H7 (cell line): ENCODE measurements around the gene IGF1R. TPM values are rescaled to one million over a fixed set of nuclear protein-coding genes. Genes with fewer than 3 reads are reported as not detected.
"Not testable (repeated sequence)": the region's sequence is repeated elsewhere in the genome, so short reads cannot be mapped to it uniquely, and the experiment has no call there.

ENCODE experiments used
- DNase-seq: peaks from one replicate; pipeline ENCODE4 v3.0.0; 2012
- H3K27me3 ChIP-seq: 2 replicates; pipeline ENCODE4 v1.6.0; 2011; ENCODE audit warnings: mild to moderate bottlenecking, low read length; ENCODE audit not compliant: control insufficient read depth, insufficient read depth
- H3K36me3 ChIP-seq: replicated peaks from 2 replicates; pipeline ENCODE4 v1.5.1; 2011; ENCODE audit warnings: low read length; ENCODE audit not compliant: control insufficient read depth, insufficient read depth
- H3K4me3 ChIP-seq: 2 replicates; pipeline ENCODE4 v1.5.1; 2011; ENCODE audit warnings: low read depth, mild to moderate bottlenecking, control low read depth, low read length, moderate library complexity; ENCODE audit not compliant: insufficient read depth
- total RNA-seq: library from RNA; depleted of rRNA; stranded (reverse); fragments of >200 nt; shearing (Covaris generic); gene quantifications from 2 replicates; pipeline ENCODE4 v1.2.3, GENCODE V29; 2014

The IGF1R gene
- total RNA-seq, 1 experiment from 2014 or later = 33.0 TPM

DNA sequence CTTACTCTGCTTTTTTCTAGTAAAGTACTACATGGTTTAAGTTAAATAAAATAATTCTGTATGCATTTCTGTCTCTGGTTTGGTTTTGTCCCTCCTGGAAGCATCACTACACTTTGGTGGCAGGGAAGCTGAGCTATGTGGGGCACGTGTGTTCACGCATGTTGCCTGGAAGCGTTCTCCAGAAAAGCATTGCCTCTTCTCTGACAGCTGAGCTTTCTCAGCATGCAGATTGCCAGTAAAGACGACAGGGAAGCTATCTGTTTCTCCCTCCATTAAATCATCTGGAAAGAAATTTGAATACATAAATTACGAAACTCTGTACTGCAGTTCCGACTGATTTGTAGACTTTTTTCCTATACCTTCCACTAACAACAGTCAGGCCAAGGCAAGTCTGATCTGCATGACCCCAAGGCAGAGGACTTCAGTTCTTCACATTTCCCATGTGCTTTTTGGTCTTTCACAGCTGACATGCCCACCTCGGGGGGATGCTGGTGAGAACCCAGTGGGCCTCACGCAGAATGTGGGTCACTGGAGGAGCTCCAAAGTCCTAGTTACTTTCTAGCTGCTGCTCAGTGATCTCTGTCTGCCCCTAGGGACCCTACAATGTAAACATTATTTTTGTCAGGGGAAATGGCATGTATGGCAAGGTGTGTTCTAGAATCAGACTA is 316.3 kb downstream of the IGF1R start:
- no peak for DNase-seq

DNA sequence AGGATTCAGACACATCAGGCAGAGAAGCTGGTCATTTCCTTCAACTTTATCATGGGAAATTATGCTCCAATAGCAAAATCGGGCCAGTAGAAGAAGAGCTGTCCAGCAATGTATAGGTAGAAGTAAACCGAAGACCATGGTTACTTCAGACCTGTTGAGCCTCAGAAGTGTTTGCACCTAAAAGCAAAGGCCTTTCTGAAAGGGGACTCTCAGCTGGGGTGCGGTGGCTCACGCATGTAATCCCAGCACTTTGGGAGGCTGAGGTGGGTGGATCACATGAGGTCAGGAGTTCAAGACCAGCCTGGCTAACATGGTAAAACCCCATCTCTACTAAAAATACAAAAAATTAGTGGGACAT is 316.8 kb downstream of the IGF1R start:
- not testable (repeated sequence) for H3K27me3 ChIP-seq, DNase-seq, H3K4me3 ChIP-seq
- peaks cover 19% of the 10 kb centered on the region for H3K36me3 ChIP-seq

More for the DNA sequence above, 316.3 kb downstream of the IGF1R start:
- Histone ChIP-seq H3K36me3 (peaks cover 22% of the 10 kb centered on the region), H3K27me3 (no peaks in the 10 kb centered on the region), H3K4me3 (no peak overlapping the region)

DNA sequence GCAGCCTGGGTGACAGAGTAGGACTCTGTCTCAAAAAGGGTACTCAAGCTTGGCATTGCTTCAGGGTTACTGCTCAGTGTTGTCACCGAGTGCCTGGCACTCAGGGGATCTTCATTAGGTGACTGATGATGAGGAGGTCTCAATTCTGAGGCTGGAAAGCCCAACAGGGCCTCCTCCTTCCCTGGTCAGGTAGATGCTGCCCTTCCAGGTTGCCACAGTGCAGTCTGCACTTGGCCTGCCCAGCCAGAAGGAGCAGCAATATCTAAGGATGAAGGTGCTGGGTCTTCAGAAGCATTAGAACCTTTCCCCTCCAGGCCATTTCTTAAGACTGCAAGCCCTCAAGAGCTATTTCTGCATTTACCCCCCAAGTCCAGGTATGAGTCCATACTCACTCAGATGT is 317.3 kb downstream of the IGF1R start:
- Histone ChIP-seq H3K36me3 (peaks cover 15% of the 10 kb centered on the region), H3K4me3 (no peak overlapping the region), H3K27me3 (no peaks in the 10 kb centered on the region)
- no peak for DNase-seq

DNA sequence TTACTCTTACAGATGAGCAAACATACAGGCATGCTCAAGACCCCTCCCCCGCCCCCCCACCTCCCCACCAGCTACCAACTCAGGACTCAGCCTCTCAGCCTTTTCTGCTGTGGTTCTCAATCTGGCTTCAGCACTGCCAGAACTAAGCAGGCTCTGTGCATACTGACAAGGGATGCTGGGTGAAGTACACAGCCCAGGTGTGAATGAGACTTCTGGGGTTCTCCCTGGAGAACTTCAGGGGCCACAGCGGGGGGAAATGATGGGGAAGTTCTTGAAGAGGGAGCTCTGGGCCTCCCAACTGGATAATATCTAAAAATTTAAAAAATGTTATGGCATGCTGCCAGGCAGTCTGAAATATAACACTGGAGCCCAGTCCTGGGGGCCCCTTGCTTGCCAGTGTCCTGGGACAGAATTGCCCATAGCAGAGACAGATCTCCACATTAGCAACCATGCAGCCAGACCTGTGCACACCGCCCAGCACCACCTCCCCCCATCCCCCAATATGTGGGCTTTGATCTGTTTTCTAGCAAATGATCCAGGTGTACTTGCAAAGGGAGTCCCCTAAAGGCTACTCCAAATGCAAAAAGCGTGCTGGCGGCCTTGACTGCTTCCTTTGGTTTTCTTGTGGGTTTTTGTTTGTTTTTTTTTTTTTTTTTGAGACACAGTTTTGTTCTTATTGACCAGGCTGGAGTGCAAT is 317.9 kb downstream of the IGF1R start:
- Histone ChIP-seq H3K4me3 (no peak overlapping the region), H3K27me3 (no peaks in the 10 kb centered on the region; the same call in 1 of the 2 replicates), H3K36me3 (peaks cover 12% of the 10 kb centered on the region)
- no peak for DNase-seq

DNA sequence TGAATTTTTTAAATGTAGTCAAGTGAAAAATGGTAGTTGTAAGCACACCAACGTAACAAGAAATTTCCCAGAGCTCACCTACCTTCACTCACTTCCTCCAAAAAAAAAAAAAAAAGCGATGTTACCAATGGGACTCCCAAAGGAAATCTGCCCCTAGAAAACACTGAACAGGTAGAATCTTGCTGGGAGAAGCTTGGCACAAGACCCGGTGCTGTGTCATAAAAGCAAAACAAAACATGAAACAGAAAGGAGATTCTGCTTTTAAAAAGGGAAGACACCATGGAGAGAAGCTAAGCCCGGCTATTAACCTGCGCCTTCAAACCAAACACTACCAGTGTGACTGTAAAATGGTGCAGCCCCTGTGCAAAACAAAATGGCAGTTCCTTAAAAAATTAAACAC is 318.8 kb downstream of the IGF1R start:
- peaks cover 3% of the 10 kb centered on the region for H3K36me3 ChIP-seq
- no peak overlapping the region for H3K4me3 ChIP-seq
- no peaks in the 10 kb centered on the region; the same call in 1 of the 2 replicates for H3K27me3 ChIP-seq
- DNase-seq = no peak

DNA sequence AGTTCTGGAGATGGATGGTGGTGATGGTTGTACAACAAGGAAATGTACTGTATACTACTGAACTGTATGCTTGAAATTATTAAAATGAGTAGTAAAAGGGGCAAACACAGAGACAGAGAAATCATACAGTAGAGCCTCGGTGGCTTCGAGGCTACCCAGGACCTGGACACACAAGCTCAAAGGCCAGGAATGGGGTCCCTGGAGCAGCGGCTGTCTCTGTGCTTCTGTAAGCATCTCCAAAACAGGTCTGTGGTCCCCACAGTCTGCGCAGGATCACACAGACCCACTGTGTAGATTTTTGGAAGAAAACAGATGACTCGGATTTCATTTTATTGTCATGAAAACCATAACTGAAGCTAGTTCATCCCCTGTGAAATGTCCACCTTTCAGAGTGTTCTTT is 319.6 kb downstream of the IGF1R start:
- no peak for DNase-seq
- Histone ChIP-seq H3K27me3 (no peaks in the 10 kb centered on the region; the same call in 1 of the 2 replicates), H3K36me3 (no peaks in the 10 kb centered on the region; the same call in 1 of the 2 replicates), H3K4me3 (no peak overlapping the region)

DNA sequence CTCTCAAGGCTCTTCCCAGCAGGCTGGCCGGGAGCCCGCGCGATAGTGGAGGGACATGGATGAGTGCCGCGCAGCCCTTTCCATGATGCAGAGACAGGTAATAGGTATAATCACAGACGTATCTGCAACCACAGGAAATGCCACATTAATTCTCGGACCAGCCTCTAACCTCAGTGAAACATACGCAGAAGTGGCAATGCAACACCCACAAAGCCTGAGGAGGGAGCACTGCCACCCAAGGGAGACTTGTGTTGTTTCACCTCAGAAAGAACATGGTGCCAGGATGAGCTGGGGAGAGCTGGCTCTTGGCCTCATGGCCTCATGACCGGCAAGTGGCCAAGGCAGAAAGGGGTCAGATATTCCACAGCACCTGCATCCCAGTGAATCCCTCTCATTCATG is 320.2 kb downstream of the IGF1R start:
- Histone ChIP-seq H3K4me3 (no peak overlapping the region), H3K36me3 (no peaks in the 10 kb centered on the region), H3K27me3 (no peaks in the 10 kb centered on the region; the same call in 1 of the 2 replicates)
- DNase-seq = no peak

DNA sequence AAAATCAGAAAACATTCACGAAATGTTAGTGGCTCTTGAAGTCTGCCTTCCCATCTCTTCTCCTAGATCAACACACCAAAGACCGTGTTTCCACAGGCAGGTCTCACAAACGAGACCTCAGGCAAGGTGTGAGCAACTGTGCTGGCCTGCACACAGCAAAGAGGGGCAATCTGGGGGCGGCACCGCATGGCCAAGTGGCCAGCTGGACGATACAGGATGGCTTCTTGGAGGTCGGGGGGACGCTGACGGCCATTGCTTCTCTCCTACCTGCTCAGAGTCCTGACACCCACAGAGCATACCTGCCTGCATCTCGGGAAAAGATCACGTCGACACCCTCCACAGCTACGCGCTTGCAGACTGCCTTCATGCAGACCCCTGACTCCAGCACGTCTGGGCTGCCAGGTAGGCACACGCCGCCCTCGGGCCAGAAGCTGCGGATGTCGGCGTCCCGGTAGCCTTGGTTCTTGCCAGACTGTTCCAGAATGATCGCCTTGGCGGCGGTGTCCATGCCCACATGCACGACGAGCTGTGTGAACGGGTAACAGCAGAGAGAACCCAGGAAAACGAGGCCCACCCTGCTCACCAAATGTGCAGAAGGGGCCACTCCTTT is 320.9 kb downstream of the IGF1R start:
- DNase-seq = no peak
- no peaks in the 10 kb centered on the region for H3K36me3 ChIP-seq
- no peak overlapping the region for H3K4me3 ChIP-seq
- no peaks in the 10 kb centered on the region; the same call in 1 of the 2 replicates for H3K27me3 ChIP-seq

DNA sequence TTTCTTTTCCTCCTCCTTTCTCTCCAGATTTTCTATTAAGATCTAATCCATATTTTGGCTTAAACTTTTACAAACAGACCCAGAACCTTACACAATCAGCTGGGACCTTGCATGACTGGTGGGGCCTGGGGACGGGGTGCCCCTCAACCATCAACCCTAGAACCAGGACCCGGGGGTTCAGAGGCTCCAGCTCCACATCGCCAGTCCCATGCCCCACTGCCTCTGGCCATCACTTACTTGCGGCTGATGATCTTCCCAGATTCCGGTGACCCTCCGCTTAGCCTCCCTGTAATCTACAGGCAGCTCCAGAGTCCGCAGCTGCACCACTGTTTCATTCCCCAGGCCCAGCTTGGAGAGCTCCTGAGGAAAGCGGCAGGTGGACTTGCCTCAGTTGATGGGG is 322.5 kb downstream of the IGF1R start:
- no peak overlapping the region for H3K4me3 ChIP-seq
- no peaks in the 10 kb centered on the region; the same call in 1 of the 2 replicates for H3K27me3 ChIP-seq
- H3K36me3 ChIP-seq = no peaks in the 10 kb centered on the region
- DNase-seq = peak; percentile 22

DNA sequence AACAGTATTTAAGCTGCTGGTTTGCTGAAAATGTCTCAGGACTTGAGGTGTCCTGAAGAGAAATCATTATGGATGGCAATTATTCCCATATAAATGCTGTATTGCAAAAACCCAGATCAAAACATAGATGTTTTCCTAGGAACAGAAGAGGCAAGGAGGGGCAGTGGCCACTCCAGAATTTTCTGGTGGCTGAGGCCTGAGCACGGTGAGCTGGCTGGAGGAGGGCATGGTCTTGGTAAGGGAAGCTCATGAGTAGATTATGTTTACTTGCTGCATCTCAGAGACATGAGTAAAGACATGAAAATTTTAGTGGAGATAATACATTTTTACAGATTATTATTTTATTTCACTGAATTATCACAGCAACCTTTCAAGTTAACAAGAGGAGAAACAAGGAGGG is 328.2 kb downstream of the IGF1R start:
- Histone ChIP-seq H3K4me3 (no peak overlapping the region), H3K36me3 (no peaks in the 10 kb centered on the region), H3K27me3 (no peaks in the 10 kb centered on the region)
- DNase-seq = no peak

DNA sequence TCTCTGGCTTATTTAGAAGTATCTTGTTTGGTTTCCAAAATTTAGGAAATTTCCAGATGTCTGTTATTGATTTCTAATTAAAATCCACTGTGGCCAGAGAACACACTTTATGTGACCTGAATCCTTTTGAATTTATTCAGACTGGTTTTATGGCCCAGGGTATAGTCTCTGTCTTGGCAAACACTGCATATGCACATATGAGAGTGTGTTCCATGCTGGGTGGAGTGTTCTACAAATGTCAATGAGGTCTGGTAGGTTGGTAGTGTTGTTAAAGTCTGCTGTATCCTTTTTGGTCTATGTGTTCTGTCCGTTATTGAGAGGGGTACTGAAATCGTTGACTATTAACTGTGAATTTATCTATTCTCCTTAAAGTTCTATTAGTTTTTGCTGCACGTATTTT is 329.1 kb downstream of the IGF1R start:
- H3K36me3 ChIP-seq = no peaks in the 10 kb centered on the region
- DNase-seq = no peak
- H3K27me3 ChIP-seq = no peaks in the 10 kb centered on the region
- no peak overlapping the region for H3K4me3 ChIP-seq

DNA sequence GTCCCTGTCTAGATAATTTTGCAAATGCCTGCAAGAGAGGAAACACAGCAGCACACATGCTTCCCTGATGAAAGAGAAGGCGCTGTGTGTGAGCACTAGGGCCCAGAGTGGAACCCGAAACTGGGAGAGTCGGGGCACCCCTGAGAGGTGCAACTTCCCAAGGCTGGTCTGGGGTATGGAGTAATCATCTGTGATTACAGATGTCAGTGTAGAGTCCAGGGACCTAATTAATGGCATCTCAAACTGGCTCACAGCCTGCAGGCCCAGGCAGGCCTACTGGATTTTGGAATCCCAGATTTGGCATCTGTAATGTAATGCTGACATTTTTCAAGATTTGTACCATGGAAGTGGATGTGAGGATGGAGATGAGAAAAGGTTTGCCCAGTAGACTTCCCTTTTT is 329.8 kb downstream of the IGF1R start:
- no peaks in the 10 kb centered on the region for H3K36me3 ChIP-seq
- H3K4me3 ChIP-seq = no peak overlapping the region
- H3K27me3 ChIP-seq = no peaks in the 10 kb centered on the region
- DNase-seq = no peak

DNA sequence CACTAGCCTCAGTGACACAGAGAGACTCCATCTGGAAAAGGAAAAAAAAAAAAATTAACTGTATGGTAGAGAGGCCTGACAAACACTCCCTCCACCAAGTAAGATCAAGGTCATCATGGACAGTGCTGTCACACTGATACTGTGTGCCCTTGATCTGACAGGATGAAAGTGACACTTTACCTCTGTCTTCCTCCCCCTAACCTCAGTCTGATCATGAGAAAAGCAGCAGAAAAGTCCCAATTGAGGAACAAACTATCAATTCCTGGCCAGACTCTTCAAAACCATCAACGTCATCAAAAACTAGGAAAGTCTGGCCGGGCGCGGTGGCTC is 332.5 kb downstream of the IGF1R start:
- Histone ChIP-seq H3K4me3 (no peak overlapping the region), H3K36me3 (no peaks in the 10 kb centered on the region), H3K27me3 (no peaks in the 10 kb centered on the region)
- no peak for DNase-seq

DNA sequence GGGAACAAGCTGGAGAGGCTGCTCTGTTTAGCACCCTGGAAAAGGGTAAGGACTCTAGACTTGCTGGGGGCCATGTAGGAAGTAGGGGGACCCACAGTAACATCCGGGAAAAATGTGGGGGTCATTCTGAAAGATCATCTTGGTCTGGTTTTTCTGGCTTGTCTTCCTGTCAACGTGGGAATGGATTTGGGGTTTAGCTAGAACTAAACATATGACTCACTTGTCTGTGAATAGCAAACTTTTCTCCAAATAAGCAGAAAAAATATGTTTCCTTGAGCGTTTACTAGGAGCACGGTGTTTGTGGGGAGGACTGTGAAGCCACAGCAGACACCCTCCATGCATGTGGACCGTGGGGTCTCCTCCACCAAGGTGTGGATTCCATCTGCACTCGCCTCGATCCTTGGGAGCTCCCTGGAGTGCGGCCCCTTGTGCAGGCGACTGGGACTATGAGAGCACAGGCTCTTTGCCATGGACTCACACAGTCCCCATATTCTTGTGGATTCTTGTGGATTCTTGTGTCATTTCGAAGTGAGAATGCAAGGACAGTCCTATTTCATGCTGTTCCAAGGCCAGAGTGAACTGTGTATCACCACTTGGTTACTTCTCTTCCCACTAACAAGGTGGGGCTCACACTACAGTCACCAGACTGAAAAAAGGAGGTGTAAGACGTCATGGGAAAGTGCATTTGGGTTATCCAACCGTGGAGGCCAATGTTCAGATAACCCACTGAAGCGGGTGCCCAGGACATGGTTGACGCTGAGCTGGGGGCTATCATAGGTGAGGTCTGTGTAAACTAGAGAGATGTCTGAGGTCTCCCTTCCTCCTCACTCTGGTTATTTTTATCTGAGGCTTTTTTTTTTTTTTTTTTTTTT is 333.7 kb downstream of the IGF1R start:
- Histone ChIP-seq H3K36me3 (no peaks in the 10 kb centered on the region), H3K4me3 (no peak overlapping the region), H3K27me3 (no peaks in the 10 kb centered on the region)
- DNase-seq = no peak
